VCaP (cell line): ENCODE results near the gene CHMP1A.
A peak's percentile ranks its signal among the peaks of the same experiment; 100 is the strongest.

ENCODE experiments used
- H3K27ac ChIP-seq: fragments of 450-650 bp; 2 replicates; pipeline ENCODE4 v1.5.1; 2017
- TF ChIP-seq, protein P1 (sequence below): fragments of 450-650 bp; conservative IDR thresholded peaks from 2 replicates; pipeline ENCODE4 v1.5.1; 2017; ENCODE audit warnings: mild to moderate bottlenecking, moderate library complexity

CHMP1A gene

DNA sequence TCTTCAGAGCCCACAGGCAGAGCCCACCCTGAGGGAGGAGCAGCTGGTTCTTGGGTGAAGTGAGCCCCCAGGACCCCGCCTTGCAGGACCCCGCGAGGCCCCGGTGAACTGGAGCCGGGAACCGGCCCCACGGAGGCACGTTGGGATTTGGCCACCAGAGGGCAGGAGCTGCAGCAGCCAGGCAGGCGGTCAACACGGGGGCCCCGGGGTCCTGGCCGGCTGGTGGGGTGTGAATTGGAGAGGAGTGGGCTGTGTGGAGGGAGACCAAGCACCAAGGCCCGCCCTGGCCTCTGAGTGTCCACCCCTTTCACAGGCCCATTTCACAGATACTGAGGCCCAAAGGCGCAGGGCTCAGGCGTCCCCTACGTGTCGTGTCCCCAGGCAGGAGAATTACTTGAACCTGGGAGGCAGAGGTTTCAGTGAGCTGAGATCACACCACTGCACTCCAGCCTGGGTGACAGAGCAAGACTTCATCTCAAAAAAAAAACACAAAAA, 41.9 kb downstream of the CHMP1A start:
- TF ChIP-seq, protein P1, sequence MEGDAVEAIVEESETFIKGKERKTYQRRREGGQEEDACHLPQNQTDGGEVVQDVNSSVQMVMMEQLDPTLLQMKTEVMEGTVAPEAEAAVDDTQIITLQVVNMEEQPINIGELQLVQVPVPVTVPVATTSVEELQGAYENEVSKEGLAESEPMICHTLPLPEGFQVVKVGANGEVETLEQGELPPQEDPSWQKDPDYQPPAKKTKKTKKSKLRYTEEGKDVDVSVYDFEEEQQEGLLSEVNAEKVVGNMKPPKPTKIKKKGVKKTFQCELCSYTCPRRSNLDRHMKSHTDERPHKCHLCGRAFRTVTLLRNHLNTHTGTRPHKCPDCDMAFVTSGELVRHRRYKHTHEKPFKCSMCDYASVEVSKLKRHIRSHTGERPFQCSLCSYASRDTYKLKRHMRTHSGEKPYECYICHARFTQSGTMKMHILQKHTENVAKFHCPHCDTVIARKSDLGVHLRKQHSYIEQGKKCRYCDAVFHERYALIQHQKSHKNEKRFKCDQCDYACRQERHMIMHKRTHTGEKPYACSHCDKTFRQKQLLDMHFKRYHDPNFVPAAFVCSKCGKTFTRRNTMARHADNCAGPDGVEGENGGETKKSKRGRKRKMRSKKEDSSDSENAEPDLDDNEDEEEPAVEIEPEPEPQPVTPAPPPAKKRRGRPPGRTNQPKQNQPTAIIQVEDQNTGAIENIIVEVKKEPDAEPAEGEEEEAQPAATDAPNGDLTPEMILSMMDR, result peak; percentile 63
- no peak overlapping the region for H3K27ac ChIP-seq

DNA sequence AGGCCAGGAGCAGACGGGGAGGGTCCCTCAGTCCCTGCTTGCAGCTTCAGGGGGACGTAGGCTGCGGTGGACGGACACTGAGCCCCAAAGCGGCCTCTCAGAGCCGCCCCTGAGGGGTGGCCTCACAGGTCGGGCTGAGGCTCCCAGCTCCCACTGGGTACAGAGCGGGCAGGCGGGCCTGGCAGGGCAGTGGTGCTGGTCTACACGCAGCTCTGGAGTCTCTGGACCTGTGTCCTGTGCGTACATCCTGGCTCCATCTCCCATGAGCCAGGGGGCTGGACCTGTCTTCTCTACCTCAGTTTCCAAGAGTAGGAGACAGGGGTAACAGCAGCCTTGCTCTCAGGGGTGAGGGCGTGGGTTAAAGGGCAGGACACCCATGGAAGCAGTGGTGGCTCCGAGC, 42.3 kb downstream of the CHMP1A start:
- no peak overlapping the region for H3K27ac ChIP-seq
- TF ChIP-seq, protein P1, result no peak

DNA sequence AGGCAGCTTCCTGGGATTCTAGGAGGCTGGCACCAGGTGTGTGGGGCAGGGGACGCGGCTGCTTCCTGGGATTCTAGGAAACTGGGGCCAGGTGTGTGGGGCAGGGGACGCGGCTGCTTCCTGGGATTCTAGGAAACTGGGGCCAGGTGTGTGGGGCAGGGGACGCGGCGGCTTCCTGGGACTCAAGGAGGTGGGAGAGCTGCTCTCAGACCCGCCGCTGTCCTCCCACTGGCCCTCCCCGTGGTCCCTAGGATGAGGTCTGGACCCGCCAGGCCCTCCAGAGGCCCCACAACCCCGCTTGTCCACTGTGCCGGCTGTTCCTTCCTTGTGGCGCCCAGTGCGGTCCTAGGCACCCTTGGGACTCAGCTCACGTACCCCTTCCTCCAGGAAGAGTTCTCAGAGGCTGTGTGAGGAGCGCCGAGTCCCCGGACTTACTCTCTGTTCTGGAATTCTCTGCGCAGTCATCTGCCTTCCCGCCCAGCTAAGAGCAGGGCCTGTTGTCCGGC, 43.5 kb downstream of the CHMP1A start:
- TF ChIP-seq, protein P1, result no peak
- no peak overlapping the region for H3K27ac ChIP-seq

DNA sequence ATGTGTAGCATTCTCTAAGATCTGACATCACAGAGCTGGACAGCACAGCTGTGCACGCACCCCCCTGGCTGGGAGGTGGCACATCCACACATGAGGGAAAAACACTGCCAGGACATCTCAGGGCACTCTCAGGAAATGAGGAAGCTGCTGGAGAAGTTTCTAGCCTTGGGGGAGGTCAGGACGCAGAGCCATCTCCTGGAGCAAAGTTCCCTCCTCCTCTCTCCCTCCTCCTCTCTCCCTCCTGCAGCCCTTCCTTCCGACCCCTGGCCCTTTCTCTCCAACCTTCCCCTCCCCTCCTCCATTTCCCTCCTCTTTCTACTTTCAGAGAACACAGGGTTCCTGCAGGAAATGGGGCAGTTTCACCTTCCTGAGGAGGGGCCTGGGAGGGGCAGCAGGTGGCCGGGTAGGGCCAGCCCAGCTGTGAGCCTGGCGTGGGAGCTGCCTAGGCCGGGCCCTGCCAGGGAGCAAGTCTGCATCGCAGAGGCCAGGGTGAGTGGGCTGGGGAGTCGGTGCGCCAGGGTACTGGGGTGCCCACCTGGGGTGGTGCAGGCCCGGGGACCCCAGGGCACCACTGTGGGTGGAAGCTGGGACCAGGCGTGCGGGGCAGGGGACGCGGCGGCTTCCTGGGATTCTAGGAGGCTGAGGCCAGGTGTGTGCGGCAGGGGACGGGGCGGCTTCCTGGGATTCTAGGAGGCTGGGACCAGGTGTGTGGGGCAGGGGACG, 44.1 kb downstream of the CHMP1A start, which contains the start of gene DPEP1:
DPEP1 (plus strand) TSS at position 412 of the 723 bp plus-strand sequence. CDS start 16,769 bp downstream, outside the sequence.
- no peak within 1 kb of the TSS for H3K27ac ChIP-seq

DNA sequence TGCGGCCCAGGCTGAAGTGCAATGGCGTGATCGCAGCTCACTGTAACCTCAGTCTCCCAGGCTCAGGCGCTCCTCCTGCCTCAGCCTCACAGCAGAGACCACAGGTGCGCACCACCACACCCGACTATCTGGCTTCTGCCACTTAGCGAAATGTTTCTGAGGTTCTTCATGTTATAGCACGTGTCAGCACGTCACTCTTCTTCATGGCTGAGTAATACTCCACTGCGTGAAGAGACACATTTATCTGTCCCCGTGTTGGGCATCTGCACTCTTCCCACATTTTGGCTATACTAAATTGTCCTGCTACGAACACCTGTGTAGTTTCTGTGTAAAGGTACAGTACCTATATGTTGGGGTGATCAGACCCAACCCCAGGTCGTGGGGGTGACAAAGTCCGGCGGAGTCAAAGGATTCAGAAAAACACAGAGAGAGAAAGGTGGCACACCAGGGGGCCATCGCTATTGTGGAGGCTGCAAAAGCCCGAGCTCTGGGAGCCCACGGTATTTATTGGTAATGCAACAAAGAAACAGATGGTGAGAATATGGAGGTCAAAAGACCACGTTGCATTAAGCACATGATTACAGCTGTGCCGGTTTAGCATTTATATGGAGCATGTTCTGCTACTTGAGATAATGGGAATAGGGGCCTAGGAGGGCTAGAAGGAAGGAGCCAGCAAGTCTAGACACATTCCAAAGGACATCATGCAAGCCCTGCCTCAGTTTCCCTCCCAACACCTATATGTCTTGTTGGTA, 44.9 kb downstream of the CHMP1A start:
- H3K27ac ChIP-seq, result no peak overlapping the region

More for the DNA sequence above, 44.1 kb downstream of the CHMP1A start, which contains the start of gene DPEP1:
- TF ChIP-seq, protein P1, result no peak

DNA sequence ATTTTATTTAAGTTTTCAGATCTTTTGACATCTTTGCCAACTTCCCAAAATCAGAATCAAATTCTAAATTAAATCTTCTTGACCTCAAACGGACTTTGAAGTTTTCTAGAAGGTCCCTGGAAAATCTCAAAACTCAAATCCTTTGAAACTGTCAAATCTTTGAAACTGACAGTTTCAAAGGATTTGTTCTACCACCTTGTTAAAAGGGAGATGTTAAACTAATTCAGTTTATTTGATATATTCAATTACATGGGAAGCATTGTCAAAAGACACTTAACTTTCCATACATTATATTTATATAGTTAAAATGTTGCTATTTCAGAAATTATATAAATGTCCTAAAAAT, 47.4 kb downstream of the CHMP1A start:
- TF ChIP-seq, protein P1, result no peak
- H3K27ac ChIP-seq, result no peak overlapping the region

More for the DNA sequence above, 44.9 kb downstream of the CHMP1A start:
- TF ChIP-seq, protein P1, result no peak
